C4-2B (cell line): Measurements from ENCODE around the gene RAB11A.

Experiments used
- ZFX ChIP-seq: fragments of 450-650 bp; IDR thresholded peaks from 2 replicates; pipeline ENCODE4 v1.6.1; 2017
- TF ChIP-seq, protein P1 (sequence below): fragments of 450-650 bp; conservative IDR thresholded peaks from 2 replicates; pipeline ENCODE4 v1.5.1; 2017; ENCODE audit warnings: mild to moderate bottlenecking

DNA sequence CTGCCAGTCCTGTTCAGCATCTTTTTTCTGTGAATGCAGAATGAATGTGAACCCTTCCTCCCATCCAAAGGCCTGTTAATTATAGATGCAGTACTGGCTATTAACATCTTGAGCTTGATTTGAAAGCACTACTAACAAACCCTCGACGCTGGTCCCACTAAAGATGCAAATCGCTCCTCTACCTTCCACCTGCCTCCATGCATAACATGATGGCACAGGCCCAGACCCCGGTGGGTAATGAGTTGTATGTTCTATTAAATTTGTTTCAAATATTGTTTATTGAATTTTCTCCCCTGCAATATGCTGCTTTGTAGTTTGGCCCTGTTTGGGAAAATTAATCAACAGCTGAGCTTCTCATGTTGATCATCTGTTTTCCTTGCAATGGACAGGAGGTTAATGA is 69.3 kb downstream of the RAB11A start:
- TF ChIP-seq, protein P1, sequence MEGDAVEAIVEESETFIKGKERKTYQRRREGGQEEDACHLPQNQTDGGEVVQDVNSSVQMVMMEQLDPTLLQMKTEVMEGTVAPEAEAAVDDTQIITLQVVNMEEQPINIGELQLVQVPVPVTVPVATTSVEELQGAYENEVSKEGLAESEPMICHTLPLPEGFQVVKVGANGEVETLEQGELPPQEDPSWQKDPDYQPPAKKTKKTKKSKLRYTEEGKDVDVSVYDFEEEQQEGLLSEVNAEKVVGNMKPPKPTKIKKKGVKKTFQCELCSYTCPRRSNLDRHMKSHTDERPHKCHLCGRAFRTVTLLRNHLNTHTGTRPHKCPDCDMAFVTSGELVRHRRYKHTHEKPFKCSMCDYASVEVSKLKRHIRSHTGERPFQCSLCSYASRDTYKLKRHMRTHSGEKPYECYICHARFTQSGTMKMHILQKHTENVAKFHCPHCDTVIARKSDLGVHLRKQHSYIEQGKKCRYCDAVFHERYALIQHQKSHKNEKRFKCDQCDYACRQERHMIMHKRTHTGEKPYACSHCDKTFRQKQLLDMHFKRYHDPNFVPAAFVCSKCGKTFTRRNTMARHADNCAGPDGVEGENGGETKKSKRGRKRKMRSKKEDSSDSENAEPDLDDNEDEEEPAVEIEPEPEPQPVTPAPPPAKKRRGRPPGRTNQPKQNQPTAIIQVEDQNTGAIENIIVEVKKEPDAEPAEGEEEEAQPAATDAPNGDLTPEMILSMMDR: no peak
- no peak for TF ChIP-seq ZFX
